Liver (tissue), 9 donors: Measurements from ENCODE around the gene CTBP1. TPM values are rescaled to one million over a fixed set of nuclear protein-coding genes. Genes with fewer than 3 reads are reported as not detected.
A peak's percentile ranks its signal among the peaks of the same experiment; 100 is the strongest.

Experiments used
- DNase-seq: peaks from one replicate; pipeline ENCODE4 v3.0.0-alpha.2; 2017; ENCODE audit warnings: low spot score
- H3K27ac ChIP-seq, 2 donors: one replicate each; pipeline ENCODE4 v1.7.0; 2013; ENCODE audit warnings: inconsistent platforms in 2 of 2, low read length in 2 of 2, control low read depth in 1 of 2, low read depth in 1 of 2, mild to moderate bottlenecking in 1 of 2
- H3K27me3 ChIP-seq, 4 donors: one replicate each; pipeline versions ENCODE4 v1.6.1 to v1.7.0; 2013; ENCODE audit warnings: low read length in 3 of 4, inconsistent platforms in 1 of 4, mild to moderate bottlenecking in 1 of 4, moderate library complexity in 1 of 4; ENCODE audit not compliant: control insufficient read depth in 4 of 4, insufficient read depth in 4 of 4
- H3K36me3 ChIP-seq, 4 donors: one replicate each; pipeline versions ENCODE4 v1.6.1 to v1.7.0; 2013; ENCODE audit warnings: low read length in 3 of 4, mild to moderate bottlenecking in 3 of 4, low read depth in 1 of 4, moderate library complexity in 1 of 4; ENCODE audit not compliant: control insufficient read depth in 4 of 4, insufficient read depth in 3 of 4
- H3K4me1 ChIP-seq, 4 donors: one replicate each; pipeline versions ENCODE4 v1.6.1 to v1.7.0; 2013; ENCODE audit warnings: low read length in 3 of 4, mild to moderate bottlenecking in 3 of 4, moderate library complexity in 1 of 4; ENCODE audit not compliant: control insufficient read depth in 4 of 4, insufficient read depth in 4 of 4
- H3K4me3 ChIP-seq, 3 donors: one replicate each; pipeline versions ENCODE4 v1.6.1 to v1.7.0; 2013; ENCODE audit warnings: low read length in 3 of 3, control low read depth in 1 of 3, low read depth in 1 of 3, mild to moderate bottlenecking in 1 of 3
- H3K9ac ChIP-seq, 2 donors: one replicate each; pipeline ENCODE4 v1.7.0; 2013; ENCODE audit warnings: low read length in 2 of 2, mild to moderate bottlenecking in 2 of 2, moderate library complexity in 2 of 2, control low read depth in 1 of 2, low read depth in 1 of 2
- H3K9me3 ChIP-seq, 4 donors: one replicate each; pipeline versions ENCODE4 v1.6.1 to v1.7.0; 2013; ENCODE audit warnings: low read length in 3 of 4; ENCODE audit not compliant: control insufficient read depth in 4 of 4
- FOXA2 ChIP-seq: IDR thresholded peaks from 2 replicates; pipeline ENCODE4 v1.6.1; 2016; ENCODE audit warnings: antibody characterized with exemption
- GABPA ChIP-seq, 2 donors: IDR thresholded peaks in 1 of 2; conservative IDR thresholded peaks in 1 of 2; 2 replicates each; pipeline ENCODE4 v1.6.1; 2016; ENCODE audit warnings: antibody characterized with exemption in 2 of 2, mild to moderate bottlenecking in 1 of 2, moderate library complexity in 1 of 2
- HNF4A ChIP-seq, 2 donors: conservative IDR thresholded peaks; 2 replicates each; pipeline ENCODE4 v1.6.1; 2016; ENCODE audit warnings: antibody characterized with exemption in 2 of 2, mild to moderate bottlenecking in 2 of 2
- NR2F2 ChIP-seq: IDR thresholded peaks from 2 replicates; pipeline ENCODE4 v1.6.1; 2016; ENCODE audit warnings: antibody characterized with exemption
- RAD21 ChIP-seq, 2 donors: IDR thresholded peaks; 2 replicates each; pipeline ENCODE4 v1.6.1; 2016; ENCODE audit warnings: antibody characterized with exemption in 2 of 2, mild to moderate bottlenecking in 2 of 2
- RXRA ChIP-seq, 2 donors: IDR thresholded peaks; 2 replicates each; pipeline ENCODE4 v1.6.1; 2017 to 2018; ENCODE audit warnings: antibody characterized with exemption in 2 of 2, mild to moderate bottlenecking in 1 of 2
- SP1 ChIP-seq: IDR thresholded peaks from 2 replicates; pipeline ENCODE4 v1.6.1; 2018; ENCODE audit warnings: antibody characterized with exemption, mild to moderate bottlenecking
- YY1 ChIP-seq: IDR thresholded peaks from 2 replicates; pipeline ENCODE4 v1.6.1; 2016; ENCODE audit warnings: antibody characterized with exemption, mild to moderate bottlenecking
- WGBS: extraction: QIAGEN DNeasy Blood & Tissue Kit; methylation state at CpG from one replicate; pipeline ENCODE4 v1.1.7; 2013; 5-methylcytosine and 5-hydroxymethylcytosine counted together
- polyA plus RNA-seq, 2 donors: library from polyadenylated mRNA; stranded (reverse) in 1 of 2; unstranded in 1 of 2; fragments of 200-250 nt in 1 of 2; fragments of >200 nt in 1 of 2; fragmentation: Nextera tagmentation in 1 of 2; extraction: Ambion mirVana in 1 of 2; gene quantifications; one replicate each; pipeline versions ENCODE4 v1.2.1 to v1.2.3, GENCODE V29; 2013 to 2015
- total RNA-seq, 2 donors: library from RNA; depleted of rRNA; stranded (reverse); fragments of >200 nt; gene quantifications; one replicate each; pipeline ENCODE4 v1.2.3, GENCODE V29; 2014
- TF ChIP-seq, protein P1 (sequence below): fragments of 150-350 bp; IDR thresholded peaks from 2 replicates; pipeline ENCODE4 v1.5.1; 2017; ENCODE audit warnings: improper control_type of control experiment, low read depth, low read length; ENCODE audit not compliant: missing input control
- TF ChIP-seq, protein P2 (sequence below): IDR thresholded peaks from 2 replicates; pipeline ENCODE4 v1.6.1; 2016; ENCODE audit warnings: antibody characterized with exemption, mild to moderate bottlenecking
- TF ChIP-seq, protein P3 (sequence below): IDR thresholded peaks from 2 replicates; pipeline ENCODE4 v1.6.1; 2016; ENCODE audit warnings: antibody characterized with exemption
- donor health status: healthy.
- donor health status: healthy.
- donor health status: healthy.
- donor health status: healthy.
- donor health status: healthy.

The CTBP1 gene
- total and polyA plus RNA-seq, 4 donors = 27.5 to 156 (median 79.5) TPM

DNA sequence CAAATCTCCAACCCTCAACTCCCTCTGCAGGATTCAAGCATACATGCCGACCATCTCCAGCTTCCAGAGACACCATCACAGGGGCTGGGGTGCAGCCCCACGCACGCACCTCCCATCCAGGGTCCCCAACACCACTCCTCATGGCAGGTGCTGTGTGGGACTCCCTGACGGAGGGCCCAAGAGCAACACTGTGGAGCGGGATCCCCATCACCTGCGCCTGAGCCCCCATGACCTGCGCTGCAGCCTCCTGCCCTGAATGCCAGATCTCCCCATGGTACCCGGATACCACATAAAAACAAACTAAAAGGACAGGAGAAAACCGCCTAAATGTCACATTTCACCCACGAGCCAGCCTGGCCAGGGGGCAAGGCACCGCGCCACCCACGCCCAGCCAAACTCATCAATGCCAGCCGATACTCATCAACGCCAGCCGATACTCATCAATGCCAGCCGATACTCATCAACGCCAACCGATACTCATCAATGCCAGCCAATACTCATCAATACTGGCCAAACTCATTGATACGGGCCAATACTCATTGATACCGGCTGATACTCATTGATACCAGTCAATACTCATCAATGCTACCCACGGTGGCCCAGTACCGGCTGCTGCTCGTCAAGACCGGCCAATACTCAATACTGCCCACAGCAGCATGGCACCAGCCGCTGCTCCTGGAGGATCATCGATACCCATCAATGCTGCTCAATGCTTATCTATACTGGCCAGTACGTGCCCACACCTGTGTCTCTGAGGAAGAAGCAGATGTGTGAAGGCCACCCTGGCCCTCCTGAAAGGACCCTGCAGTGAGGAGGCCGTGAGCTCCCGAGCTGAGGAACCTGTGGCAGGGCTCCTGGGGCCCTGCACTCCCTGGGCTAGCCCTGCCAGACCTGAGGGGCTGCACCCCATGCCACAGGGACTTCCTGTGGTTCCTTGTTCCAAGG is 6.2 kb downstream of the CTBP1 start:
- TF ChIP-seq RAD21 (IDR thresholded peaks at IDR 0.05) (no peak), SP1 (no peak), RXRA (IDR thresholded peaks at IDR 0.05) (no peak), FOXA2 (no peak), NR2F2 (no peak), HNF4A (conservative IDR thresholded peaks at IDR 0.05) (no peak)
- TF ChIP-seq, protein P1, sequence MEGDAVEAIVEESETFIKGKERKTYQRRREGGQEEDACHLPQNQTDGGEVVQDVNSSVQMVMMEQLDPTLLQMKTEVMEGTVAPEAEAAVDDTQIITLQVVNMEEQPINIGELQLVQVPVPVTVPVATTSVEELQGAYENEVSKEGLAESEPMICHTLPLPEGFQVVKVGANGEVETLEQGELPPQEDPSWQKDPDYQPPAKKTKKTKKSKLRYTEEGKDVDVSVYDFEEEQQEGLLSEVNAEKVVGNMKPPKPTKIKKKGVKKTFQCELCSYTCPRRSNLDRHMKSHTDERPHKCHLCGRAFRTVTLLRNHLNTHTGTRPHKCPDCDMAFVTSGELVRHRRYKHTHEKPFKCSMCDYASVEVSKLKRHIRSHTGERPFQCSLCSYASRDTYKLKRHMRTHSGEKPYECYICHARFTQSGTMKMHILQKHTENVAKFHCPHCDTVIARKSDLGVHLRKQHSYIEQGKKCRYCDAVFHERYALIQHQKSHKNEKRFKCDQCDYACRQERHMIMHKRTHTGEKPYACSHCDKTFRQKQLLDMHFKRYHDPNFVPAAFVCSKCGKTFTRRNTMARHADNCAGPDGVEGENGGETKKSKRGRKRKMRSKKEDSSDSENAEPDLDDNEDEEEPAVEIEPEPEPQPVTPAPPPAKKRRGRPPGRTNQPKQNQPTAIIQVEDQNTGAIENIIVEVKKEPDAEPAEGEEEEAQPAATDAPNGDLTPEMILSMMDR = no peak
- TF ChIP-seq, protein P2, sequence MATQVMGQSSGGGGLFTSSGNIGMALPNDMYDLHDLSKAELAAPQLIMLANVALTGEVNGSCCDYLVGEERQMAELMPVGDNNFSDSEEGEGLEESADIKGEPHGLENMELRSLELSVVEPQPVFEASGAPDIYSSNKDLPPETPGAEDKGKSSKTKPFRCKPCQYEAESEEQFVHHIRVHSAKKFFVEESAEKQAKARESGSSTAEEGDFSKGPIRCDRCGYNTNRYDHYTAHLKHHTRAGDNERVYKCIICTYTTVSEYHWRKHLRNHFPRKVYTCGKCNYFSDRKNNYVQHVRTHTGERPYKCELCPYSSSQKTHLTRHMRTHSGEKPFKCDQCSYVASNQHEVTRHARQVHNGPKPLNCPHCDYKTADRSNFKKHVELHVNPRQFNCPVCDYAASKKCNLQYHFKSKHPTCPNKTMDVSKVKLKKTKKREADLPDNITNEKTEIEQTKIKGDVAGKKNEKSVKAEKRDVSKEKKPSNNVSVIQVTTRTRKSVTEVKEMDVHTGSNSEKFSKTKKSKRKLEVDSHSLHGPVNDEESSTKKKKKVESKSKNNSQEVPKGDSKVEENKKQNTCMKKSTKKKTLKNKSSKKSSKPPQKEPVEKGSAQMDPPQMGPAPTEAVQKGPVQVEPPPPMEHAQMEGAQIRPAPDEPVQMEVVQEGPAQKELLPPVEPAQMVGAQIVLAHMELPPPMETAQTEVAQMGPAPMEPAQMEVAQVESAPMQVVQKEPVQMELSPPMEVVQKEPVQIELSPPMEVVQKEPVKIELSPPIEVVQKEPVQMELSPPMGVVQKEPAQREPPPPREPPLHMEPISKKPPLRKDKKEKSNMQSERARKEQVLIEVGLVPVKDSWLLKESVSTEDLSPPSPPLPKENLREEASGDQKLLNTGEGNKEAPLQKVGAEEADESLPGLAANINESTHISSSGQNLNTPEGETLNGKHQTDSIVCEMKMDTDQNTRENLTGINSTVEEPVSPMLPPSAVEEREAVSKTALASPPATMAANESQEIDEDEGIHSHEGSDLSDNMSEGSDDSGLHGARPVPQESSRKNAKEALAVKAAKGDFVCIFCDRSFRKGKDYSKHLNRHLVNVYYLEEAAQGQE = no peak
- Histone ChIP-seq H3K4me1 (peaks cover 39 to 69% (median 64%) of the 10 kb centered on the region in 4 donors), H3K9ac (no peak overlapping the region), H3K36me3 (peaks cover 6 to 26% (median 14%) of the 10 kb centered on the region in 4 donors), H3K27me3 (no peaks in the 10 kb centered on the region), H3K9me3 (no peaks in the 10 kb centered on the region), H3K4me3 (no peak overlapping the region), H3K27ac (peak overlapping the region in 1 of 2 donors; percentile 56)
- no peak for DNase-seq
- WGBS = 95% methylated on average over 30 of the region's 30 CpGs

DNA sequence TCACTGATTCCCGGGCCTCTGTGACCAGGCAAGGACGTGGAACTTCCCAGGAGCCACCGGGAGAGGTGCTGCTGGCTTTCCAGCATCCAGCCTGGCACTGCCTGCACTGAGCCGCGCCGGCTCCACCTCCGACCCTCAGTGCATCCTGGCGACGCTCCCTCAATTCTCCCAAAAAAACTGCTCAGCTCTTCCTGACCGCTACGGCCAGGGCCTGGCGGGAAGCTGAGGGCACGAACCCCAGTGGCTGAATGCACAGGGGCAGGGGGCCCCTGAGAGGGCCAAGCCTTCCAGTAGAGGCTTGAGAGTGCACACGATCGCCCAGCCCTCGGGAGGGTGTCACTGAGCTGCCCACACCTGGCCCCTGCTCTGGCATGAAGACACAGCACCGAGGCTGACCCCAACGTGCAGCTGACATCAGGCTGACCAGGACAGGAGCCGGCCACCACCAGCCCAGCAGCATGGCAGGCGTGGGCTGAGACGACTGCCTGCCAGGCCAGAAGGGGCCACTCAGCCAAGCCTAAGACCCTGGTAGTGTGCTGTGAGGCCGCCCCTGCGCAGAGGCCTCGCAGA is 6.9 kb downstream of the CTBP1 start:
- WGBS = 61% methylated on average over 24 of the region's 24 CpGs
- Histone ChIP-seq H3K9ac (no peak overlapping the region), H3K4me3 (no peak overlapping the region), H3K27me3 (no peaks in the 10 kb centered on the region), H3K36me3 (peaks cover 10 to 32% (median 16%) of the 10 kb centered on the region in 4 donors), H3K4me1 (peaks cover 39 to 64% (median 60%) of the 10 kb centered on the region in 4 donors), H3K9me3 (no peaks in the 10 kb centered on the region), H3K27ac (peak overlapping the region; percentile 43 to 56)
- TF ChIP-seq YY1 (no peak), SP1 (no peak), NR2F2 (no peak), RAD21 (IDR thresholded peaks at IDR 0.05) (no peak), GABPA (IDR thresholded peaks at IDR 0.05 in 1 of 2, conservative IDR thresholded peaks at IDR 0.05 in 1 of 2) (no peak)
- TF ChIP-seq, protein P3, sequence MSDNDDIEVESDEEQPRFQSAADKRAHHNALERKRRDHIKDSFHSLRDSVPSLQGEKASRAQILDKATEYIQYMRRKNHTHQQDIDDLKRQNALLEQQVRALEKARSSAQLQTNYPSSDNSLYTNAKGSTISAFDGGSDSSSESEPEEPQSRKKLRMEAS = no peak
- DNase-seq = no peak
